B cell (primary cell): ENCODE measurements around the gene SART1. TPM values are rescaled to one million over a fixed set of nuclear protein-coding genes. Genes with fewer than 3 reads are reported as not detected.

ENCODE experiments used
- ATAC-seq: fragments of 200-7000 bp; cut with Tn5 transposase; one replicate; pipeline ENCODE4 v1.10.0; 2021; ENCODE audit warnings: low read depth, mild to moderate bottlenecking, moderate number of reproducible peaks, moderate library complexity
- CTCF ChIA-PET: fragments of 350-600 bp; sonication (Branson Sonifier 250); formaldehyde crosslinking; loops from one replicate; lab custom pipeline; 2021; ENCODE audit warnings: antibody characterized with exemption, inconsistent platforms; lab: Charles Lee
- POLR2A ChIA-PET: fragments of 350-600 bp; sonication (Branson Sonifier 250); formaldehyde crosslinking; loops from one replicate; lab custom pipeline; 2021; ENCODE audit warnings: antibody characterized with exemption; lab: Charles Lee
- DNase-seq: peaks from one replicate; pipeline ENCODE4 v3.0.0; 2013
- H2AFZ ChIP-seq: 2 replicates; pipeline ENCODE4 v1.6.1; 2012; ENCODE audit warnings: mild to moderate bottlenecking, low read depth, low read length; ENCODE audit not compliant: insufficient read depth, poor library complexity, severe bottlenecking
- H3K27ac ChIP-seq, 2 donors: 1 replicate in 1 of 2; 2 replicates in 1 of 2; pipeline ENCODE4 v1.5.1; 2012 to 2013; ENCODE audit warnings: low read length in 2 of 2, mild to moderate bottlenecking in 2 of 2, moderate library complexity in 1 of 2
- H3K27me3 ChIP-seq, 4 experiments: fragments of 200-600 bp in 1 of 4; sonication (generic) in 1 of 4; replicated peaks in 1 of 4; 1 replicate in 2 of 4; 2 replicates in 2 of 4; pipeline versions ENCODE4 v1.6.1 to v1.7.0; 2013 to 2016; ENCODE audit warnings: low read length in 3 of 4, mild to moderate bottlenecking in 2 of 4, mixed read lengths in 1 of 4, moderate library complexity in 1 of 4; ENCODE audit not compliant: insufficient read depth in 4 of 4, control insufficient read depth in 3 of 4; ENCODE audit errors: control extremely low read depth in 1 of 4
- H3K36me3 ChIP-seq, 2 experiments: replicated peaks in 1 of 2; 1 replicate in 1 of 2; 2 replicates in 1 of 2; pipeline versions ENCODE4 v1.6.1 to v1.7.1; 2013; ENCODE audit warnings: low read length in 1 of 2; ENCODE audit not compliant: insufficient read depth in 2 of 2, control insufficient read depth in 1 of 2; ENCODE audit errors: control extremely low read depth in 1 of 2, extremely low read depth in 1 of 2
- H3K4me1 ChIP-seq, 2 donors: fragments of 200-600 bp in 1 of 2; sonication (generic) in 1 of 2; 1 replicate in 1 of 2; 2 replicates in 1 of 2; pipeline versions ENCODE4 v1.5.1 to v1.6.1; 2013 to 2017; ENCODE audit warnings: low read length in 2 of 2; ENCODE audit not compliant: control insufficient read depth in 2 of 2, insufficient read depth in 2 of 2
- H3K4me2 ChIP-seq: replicated peaks from 2 replicates; pipeline ENCODE3; 2012; ENCODE audit warnings: mild to moderate bottlenecking, low read depth, low read length; ENCODE audit not compliant: poor library complexity, severe bottlenecking
- H3K4me3 ChIP-seq, 5 experiments: fragments of 200-600 bp in 1 of 5; sonication (generic) in 1 of 5; 1 replicate in 3 of 5; 2 replicates in 2 of 5; pipeline versions ENCODE4 v1.5.1 to v1.7.0; 2011 to 2016; ENCODE audit warnings: low read length in 4 of 5, mild to moderate bottlenecking in 4 of 5, low read depth in 2 of 5, control low read depth in 1 of 5, moderate library complexity in 1 of 5; ENCODE audit not compliant: insufficient read depth in 1 of 5; ENCODE audit errors: control extremely low read depth in 1 of 5, extremely low read depth in 1 of 5
- H3K79me2 ChIP-seq: fragments of 200-600 bp; sonication (generic); one replicate; pipeline ENCODE4 v1.6.0; 2016; ENCODE audit warnings: low read length; ENCODE audit not compliant: control insufficient read depth, insufficient read depth
- H3K9ac ChIP-seq: fragments of 200-600 bp; sonication (generic); 2 replicates; pipeline ENCODE4 v1.6.1; 2017; ENCODE audit warnings: mild to moderate bottlenecking, low read length, moderate library complexity
- H3K9me3 ChIP-seq, 3 donors: one replicate each; pipeline versions ENCODE4 v1.6.1 to v1.7.1; 2013; ENCODE audit warnings: low read length in 2 of 3; ENCODE audit not compliant: control insufficient read depth in 2 of 3, insufficient read depth in 1 of 3; ENCODE audit errors: control extremely low read depth in 1 of 3
- H4K20me1 ChIP-seq: 2 replicates; pipeline ENCODE4 v1.6.0; 2012; ENCODE audit warnings: mild to moderate bottlenecking, low read length; ENCODE audit not compliant: insufficient read depth, control insufficient read depth, poor library complexity, severe bottlenecking
- H3K27ac Mint-ChIP-seq: one replicate; pipeline ENCODE4 v1.8.0; 2021; ENCODE audit warnings: mixed read lengths
- H3K27me3 Mint-ChIP-seq: one replicate; pipeline ENCODE4 v1.8.0; 2021; ENCODE audit warnings: mixed read lengths
- H3K4me1 Mint-ChIP-seq: one replicate; pipeline ENCODE4 v1.8.0; 2021; ENCODE audit warnings: mixed read lengths
- H3K4me3 Mint-ChIP-seq: one replicate; pipeline ENCODE4 v1.8.0; 2021; ENCODE audit warnings: mixed read lengths
- H3K9me3 Mint-ChIP-seq: one replicate; pipeline ENCODE4 v1.8.0; 2022; ENCODE audit warnings: mixed read lengths; ENCODE audit not compliant: insufficient read depth
- CTCF ChIP-seq: fragments of 200-600 bp; IDR thresholded peaks from one replicate; pipeline ENCODE4 v1.8.0; 2022; ENCODE audit warnings: antibody characterized with exemption, mild to moderate bottlenecking
- EZH2 ChIP-seq: IDR thresholded peaks from 2 replicates; pipeline ENCODE4 v1.6.1; 2012; ENCODE audit warnings: borderline replicate concordance, low read depth, mild to moderate bottlenecking, moderate library complexity, low read length; ENCODE audit not compliant: insufficient read depth, poor library complexity, severe bottlenecking
- WGBS: methylation state at CpG from one replicate; pipeline ENCODE4 v1.1.5; 2013; ENCODE audit warnings: missing lambda C conversion rate; ENCODE audit not compliant: insufficient coverage; 5-methylcytosine and 5-hydroxymethylcytosine counted together
- intact Hi-C: fragments of 100-400 bp; cut with micrococcal nuclease; formaldehyde crosslinking; loops from one replicate; pipeline ENCODE4 v1.10.0; 2022
- polyA plus RNA-seq: library from polyadenylated mRNA; depleted of rRNA; stranded (reverse); fragments of >200 nt; gene quantifications from 2 replicates; pipeline ENCODE4 v1.2.3, GENCODE V29; 2012
- total RNA-seq, 2 donors: library from RNA; stranded (reverse); fragments of 120-200 nt in 1 of 2; gene quantifications; 1 replicate in 1 of 2; 2 replicates in 1 of 2; pipeline versions ENCODE4 v1.2.3 to v1.2.4, GENCODE V29; 2013 to 2022

The SART1 gene
- total and polyA plus RNA-seq, 2 donors (not counting 1 experiment from before 2014, with no cell fraction given) = 74.5 to 102 TPM

- POLR2A ChIA-PET = interaction anchor here (0.6 to 0.7 kb wide), 2 partner anchors 50 to 249 kb away, joined by 4 to 5 read pairs; no protein-coding TSS in a partner anchor
- CTCF ChIA-PET = no interaction called here
- Mint-ChIP-seq H3K4me3 (no peak overlapping the region), H3K27me3 (peaks cover 5% of the 10 kb centered on the region), H3K4me1 (peaks cover 7% of the 10 kb centered on the region), H3K9me3 (no peaks in the 10 kb centered on the region), H3K27ac (no peak overlapping the region)
- ATAC-seq (no peak), DNase-seq (no peak)
- H3K4me1 ChIP-seq = peaks cover 6 to 10% of the 10 kb centered on the region in 2 donors
- intact Hi-C loops = no loop called here
- H3K9ac ChIP-seq = no peak overlapping the region
- no peak overlapping the region for H3K4me2 ChIP-seq
- no peaks in the 10 kb centered on the region for H3K79me2 ChIP-seq
- H3K27ac ChIP-seq = no peak overlapping the region
- H3K9me3 ChIP-seq = no peaks in the 10 kb centered on the region
- H3K27me3 ChIP-seq = peaks cover 0 to 3% (median 0%) of the 10 kb centered on the region in 4 experiments
- no peaks in the 10 kb centered on the region for H4K20me1 ChIP-seq
- no peak for TF ChIP-seq CTCF
- no peak for TF ChIP-seq EZH2
- H3K4me3 ChIP-seq = no peak overlapping the region
- H3K36me3 ChIP-seq = no peaks in the 10 kb centered on the region
- 88% methylated on average over 9 of the region's 11 CpGs for WGBS
- no peak overlapping the region for H2AFZ ChIP-seq
These were observed 15.5 kb upstream of the SART1 start for GRCh38 chr11:65945941-65946558.

GRCh38 chr11:65946655-65947054, 14.9 kb upstream of the SART1 start:
- WGBS = 90% methylated on average over 4 of the region's 4 CpGs
- H3K27ac ChIP-seq = no peak overlapping the region
- ATAC-seq (no peak), DNase-seq (no peak)
- no peak overlapping the region for H2AFZ ChIP-seq
- no peak overlapping the region for H3K9ac ChIP-seq
- no peak overlapping the region for H3K4me3 Mint-ChIP-seq
- no peaks in the 10 kb centered on the region for H3K79me2 ChIP-seq
- H3K4me3 ChIP-seq = no peak overlapping the region
- CTCF ChIA-PET = no interaction called here
- TF ChIP-seq EZH2 (no peak), CTCF (no peak)
- no peaks in the 10 kb centered on the region for H3K36me3 ChIP-seq
- peaks cover under 1% of the 10 kb centered on the region for H3K4me1 Mint-ChIP-seq
- POLR2A ChIA-PET = no interaction called here
- no peaks in the 10 kb centered on the region for H3K9me3 ChIP-seq
- H4K20me1 ChIP-seq = no peaks in the 10 kb centered on the region
- H3K27ac Mint-ChIP-seq = no peak overlapping the region
- H3K9me3 Mint-ChIP-seq = no peaks in the 10 kb centered on the region
- peaks cover 0 to 3% (median 0%) of the 10 kb centered on the region in 4 experiments for H3K27me3 ChIP-seq
- H3K27me3 Mint-ChIP-seq = peaks cover 7% of the 10 kb centered on the region
- H3K4me1 ChIP-seq = peaks cover under 1 to 4% of the 10 kb centered on the region in 2 donors
- intact Hi-C loops = no loop called here
- H3K4me2 ChIP-seq = no peak overlapping the region
